C4-2B (cell line): ENCODE data around the gene NNT.

Experiments
- H3K27ac ChIP-seq: fragments of 450-650 bp; 2 replicates; pipeline ENCODE4 v1.5.1; 2017
- ZFX ChIP-seq: fragments of 450-650 bp; IDR thresholded peaks from 2 replicates; pipeline ENCODE4 v1.6.1; 2017
- TF ChIP-seq, protein P1 (sequence below): fragments of 450-650 bp; conservative IDR thresholded peaks from 2 replicates; pipeline ENCODE4 v1.5.1; 2017; ENCODE audit warnings: mild to moderate bottlenecking

The NNT gene

DNA sequence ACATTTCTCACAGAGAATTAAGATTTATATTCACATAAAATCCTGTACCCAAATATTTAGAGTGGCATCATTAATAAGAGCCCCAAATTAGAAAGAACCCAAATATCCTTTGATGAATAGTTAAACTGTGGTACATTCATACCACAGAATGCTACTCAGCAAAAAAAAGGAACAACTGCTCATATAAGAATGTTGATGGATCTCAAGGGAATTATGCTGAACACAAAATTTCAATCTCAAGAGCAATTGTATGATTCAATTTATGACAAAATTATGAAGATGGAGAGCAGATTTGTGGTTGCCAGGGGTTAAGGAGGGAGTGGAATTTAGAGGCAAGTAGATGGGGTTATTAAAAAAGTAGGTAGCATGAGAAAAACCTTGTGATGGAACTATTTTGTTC, 41.6 kb upstream of the NNT start:
- TF ChIP-seq, protein P1, sequence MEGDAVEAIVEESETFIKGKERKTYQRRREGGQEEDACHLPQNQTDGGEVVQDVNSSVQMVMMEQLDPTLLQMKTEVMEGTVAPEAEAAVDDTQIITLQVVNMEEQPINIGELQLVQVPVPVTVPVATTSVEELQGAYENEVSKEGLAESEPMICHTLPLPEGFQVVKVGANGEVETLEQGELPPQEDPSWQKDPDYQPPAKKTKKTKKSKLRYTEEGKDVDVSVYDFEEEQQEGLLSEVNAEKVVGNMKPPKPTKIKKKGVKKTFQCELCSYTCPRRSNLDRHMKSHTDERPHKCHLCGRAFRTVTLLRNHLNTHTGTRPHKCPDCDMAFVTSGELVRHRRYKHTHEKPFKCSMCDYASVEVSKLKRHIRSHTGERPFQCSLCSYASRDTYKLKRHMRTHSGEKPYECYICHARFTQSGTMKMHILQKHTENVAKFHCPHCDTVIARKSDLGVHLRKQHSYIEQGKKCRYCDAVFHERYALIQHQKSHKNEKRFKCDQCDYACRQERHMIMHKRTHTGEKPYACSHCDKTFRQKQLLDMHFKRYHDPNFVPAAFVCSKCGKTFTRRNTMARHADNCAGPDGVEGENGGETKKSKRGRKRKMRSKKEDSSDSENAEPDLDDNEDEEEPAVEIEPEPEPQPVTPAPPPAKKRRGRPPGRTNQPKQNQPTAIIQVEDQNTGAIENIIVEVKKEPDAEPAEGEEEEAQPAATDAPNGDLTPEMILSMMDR: no peak
- no peak for TF ChIP-seq ZFX
- no peak overlapping the region for H3K27ac ChIP-seq

DNA sequence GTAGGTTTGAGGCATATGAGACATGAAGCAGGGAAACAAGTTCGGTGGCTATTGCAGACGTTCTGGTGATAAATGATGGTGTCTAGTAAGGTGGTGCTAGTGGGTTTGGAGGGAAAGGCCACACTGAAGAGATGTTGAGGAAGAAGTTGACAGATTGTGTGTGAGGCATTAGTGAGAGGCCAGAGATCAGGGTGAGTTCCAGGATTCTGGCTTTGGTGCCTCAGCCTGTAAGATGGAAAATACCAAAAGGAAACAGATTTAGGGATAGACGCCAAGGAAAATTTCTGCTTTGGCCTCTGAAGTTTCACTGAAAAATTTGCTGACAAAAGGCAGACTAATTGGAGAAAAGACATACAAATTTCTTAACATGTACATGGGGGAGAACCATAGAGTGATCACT, 39.7 kb upstream of the NNT start:
- TF ChIP-seq, protein P1: no peak
- TF ChIP-seq ZFX: no peak
- H3K27ac ChIP-seq: no peak overlapping the region

DNA sequence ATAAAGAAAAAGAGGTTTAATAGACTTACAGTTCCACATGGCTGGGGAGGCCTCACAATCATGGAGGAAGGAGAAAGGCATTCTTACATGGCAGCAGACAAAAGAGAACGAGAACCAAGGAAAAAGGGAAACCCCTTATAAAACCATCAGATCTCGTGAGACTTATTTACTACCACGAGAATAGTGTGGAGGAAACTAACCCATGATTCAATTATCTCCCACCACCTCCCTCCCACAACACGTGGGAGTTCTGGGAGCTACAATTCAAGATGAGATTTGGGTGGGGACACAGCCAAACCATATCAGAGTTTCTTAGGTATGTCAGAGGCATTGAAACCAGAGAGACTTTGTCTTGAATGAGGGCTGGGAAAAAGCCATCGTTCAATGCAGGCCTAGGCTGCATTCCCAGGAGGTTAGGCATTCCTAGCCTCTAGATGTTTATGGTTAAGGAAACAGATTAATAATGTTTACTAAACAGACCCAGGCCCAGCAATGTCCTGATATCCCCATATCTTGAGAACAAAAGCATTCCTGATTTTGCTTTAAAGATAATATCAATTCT, 38.6 kb upstream of the NNT start:
- H3K27ac ChIP-seq: no peak overlapping the region
- TF ChIP-seq ZFX: no peak
- TF ChIP-seq, protein P1: no peak

DNA sequence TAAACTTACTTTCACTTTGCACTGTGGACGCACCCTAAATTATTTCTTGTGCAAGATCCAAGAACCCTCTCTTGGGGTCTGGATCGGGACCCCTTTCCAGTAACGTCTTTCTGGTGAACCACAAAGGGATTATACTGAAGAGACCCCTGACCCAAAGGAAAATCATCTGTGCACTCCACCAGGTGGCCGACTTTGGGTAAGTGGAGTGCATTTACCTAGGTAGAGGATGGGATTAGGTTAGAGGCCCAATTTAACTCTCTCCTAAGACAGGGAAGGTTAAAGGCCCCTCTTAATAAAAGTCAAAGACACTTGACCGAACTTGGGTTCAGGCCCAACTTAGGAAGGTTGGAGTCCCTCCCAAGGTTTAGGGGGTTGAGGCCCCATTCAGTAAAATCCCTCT, 37.9 kb upstream of the NNT start:
- TF ChIP-seq ZFX: no peak
- TF ChIP-seq, protein P1: no peak
- no peak overlapping the region for H3K27ac ChIP-seq

DNA sequence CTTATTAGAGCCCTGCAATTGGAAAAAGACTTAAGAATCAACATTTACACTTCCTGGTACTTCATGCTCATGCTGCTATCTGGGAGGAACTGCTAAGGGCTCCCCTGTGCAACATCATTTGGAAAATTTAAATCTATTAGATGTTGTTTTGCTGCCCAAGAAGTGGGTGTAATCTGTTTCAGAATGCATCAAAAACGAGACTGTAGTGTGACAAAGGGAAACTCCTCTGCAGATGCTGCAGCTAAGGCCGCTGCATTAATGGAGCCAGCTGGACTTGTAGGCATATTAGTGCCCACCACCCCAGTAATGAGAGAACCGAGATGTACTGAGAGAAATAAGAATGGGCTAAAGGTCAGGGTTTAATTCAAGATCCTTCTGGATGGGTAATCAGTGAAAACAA, 35.0 kb upstream of the NNT start:
- TF ChIP-seq, protein P1: no peak
- TF ChIP-seq ZFX: no peak
- no peak overlapping the region for H3K27ac ChIP-seq

DNA sequence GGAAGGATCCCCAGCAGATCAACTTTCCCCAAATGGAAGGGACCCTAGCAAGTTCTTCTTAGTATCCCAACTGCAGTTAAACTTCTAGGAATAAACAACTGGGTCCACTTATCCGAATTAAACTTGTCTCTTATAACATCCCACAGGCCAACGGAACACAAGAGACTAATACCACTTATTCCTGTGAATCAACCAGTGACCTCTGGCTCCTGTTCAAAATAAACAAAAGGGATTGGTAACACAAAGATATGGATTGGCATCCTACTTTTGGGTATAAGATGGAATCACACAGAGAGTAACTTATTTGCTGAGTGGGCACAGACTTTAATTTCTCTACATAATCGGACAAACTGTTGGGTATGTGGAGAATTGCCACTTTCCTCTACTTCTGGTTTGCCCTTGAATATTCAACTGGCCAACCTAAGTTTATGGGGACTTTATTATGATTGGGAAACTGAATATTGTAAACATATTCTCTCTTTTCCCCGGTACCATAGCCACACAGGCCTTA, 33.7 kb upstream of the NNT start:
- no peak for TF ChIP-seq ZFX
- TF ChIP-seq, protein P1: no peak
- no peak overlapping the region for H3K27ac ChIP-seq

DNA sequence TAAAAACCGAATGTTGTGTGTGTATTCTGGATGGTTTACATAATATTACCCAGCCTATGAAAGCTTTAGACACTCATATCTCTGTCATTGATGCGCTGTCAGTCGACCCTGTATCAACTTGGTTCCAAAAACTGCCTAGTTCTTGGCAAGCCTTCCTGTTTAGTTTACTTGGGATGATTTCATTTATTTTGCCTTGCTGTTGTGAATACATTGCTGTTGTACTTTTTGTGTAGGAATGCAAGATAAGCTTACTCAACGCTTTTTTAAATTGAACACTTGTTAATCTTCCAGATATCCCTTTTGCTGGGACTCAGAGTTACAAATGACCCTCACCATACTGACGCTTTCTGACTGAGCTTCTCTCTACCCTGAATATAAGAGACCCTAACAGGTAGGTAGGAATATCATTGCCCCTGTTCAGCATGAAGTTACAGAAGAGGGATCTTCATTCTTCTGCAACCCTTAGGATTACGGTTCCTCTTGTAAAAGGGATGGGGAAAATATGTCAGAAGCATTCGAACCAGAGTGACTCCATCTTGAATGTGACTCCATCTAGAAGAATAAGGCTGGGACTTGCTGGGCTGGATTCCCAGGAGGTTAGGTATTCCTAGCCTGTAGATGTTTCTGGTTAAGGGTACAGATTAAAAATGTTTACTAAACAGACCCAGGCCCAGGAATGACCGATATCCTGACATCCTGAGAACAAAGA, 32.4 kb upstream of the NNT start:
- TF ChIP-seq, protein P1: no peak
- no peak for TF ChIP-seq ZFX

More for the DNA sequence above, 32.4 kb upstream of the NNT start:
- no peak overlapping the region for H3K27ac ChIP-seq
